GM12891 (cell line): ENCODE measurements around the gene SOCS7.

Source experiments
- POLR2A ChIP-seq: IDR thresholded peaks from 2 replicates; pipeline ENCODE4 v1.6.1; 2011; ENCODE audit warnings: low read depth, low read length, control low read depth
- POLR2AphosphoS5 ChIP-seq: IDR thresholded peaks from 2 replicates; pipeline ENCODE4 v1.6.1; 2011; ENCODE audit warnings: low read depth, low read length, control low read depth
- TAF1 ChIP-seq: IDR thresholded peaks from 2 replicates; pipeline ENCODE4 v1.6.1; 2011; ENCODE audit warnings: low read depth, low read length, control low read depth

GRCh38 chr17:38344420-38344745, 7.3 kb upstream of the SOCS7 start:
- TF ChIP-seq POLR2AphosphoS5 (no peak), TAF1 (no peak), POLR2A (no peak)
